GM21381 (cell line): ENCODE results near the gene GPHN.
"Not testable (repeated sequence)": the region's sequence is repeated elsewhere in the genome, so short reads cannot be mapped to it uniquely, and the experiment has no call there.

Experiments used
- ATAC-seq: cut with Tn5 transposase; IDR thresholded peaks from one replicate; pipeline ENCODE4 v1.9.1; 2021; ENCODE audit warnings: mild to moderate bottlenecking, moderate library complexity; ENCODE audit not compliant: unreplicated experiment

GPHN gene

GRCh38 chr14:66651536-66652220 lies 143.7 kb downstream of the GPHN start:
- ATAC-seq: no peak

GRCh38 chr14:66652525-66653106 lies 144.7 kb downstream of the GPHN start:
- no peak for ATAC-seq

- ATAC-seq: no peak
Measured at GRCh38 chr14:66657780-66658179, 149.8 kb downstream of the GPHN start.

- no peak for ATAC-seq
Measured at GRCh38 chr14:66662374-66662773, 154.4 kb downstream of the GPHN start.

GRCh38 chr14:66677780-66678179 lies 169.8 kb downstream of the GPHN start:
- no peak for ATAC-seq

- ATAC-seq: no peak
Measured at GRCh38 chr14:66680216-66680615, 172.3 kb downstream of the GPHN start.

GRCh38 chr14:66696326-66696725 lies 188.4 kb downstream of the GPHN start:
- no peak for ATAC-seq

GRCh38 chr14:66698503-66698902 lies 190.6 kb downstream of the GPHN start:
- no peak for ATAC-seq

- ATAC-seq: no peak
Measured at GRCh38 chr14:66701813-66702212, 193.9 kb downstream of the GPHN start.

- no peak for ATAC-seq
Measured at GRCh38 chr14:66708267-66708666, 200.3 kb downstream of the GPHN start.

GRCh38 chr14:66709291-66709690 lies 201.3 kb downstream of the GPHN start:
- ATAC-seq: no peak

- not testable (repeated sequence) for ATAC-seq
Measured at GRCh38 chr14:66714291-66714690, 206.3 kb downstream of the GPHN start.

GRCh38 chr14:66715313-66715712 lies 207.4 kb downstream of the GPHN start:
- not testable (repeated sequence) for ATAC-seq

- ATAC-seq: no peak
Measured at GRCh38 chr14:66716227-66716626, 208.3 kb downstream of the GPHN start.

- ATAC-seq: no peak
Measured at GRCh38 chr14:66717561-66718140, 209.7 kb downstream of the GPHN start.

- ATAC-seq: no peak
Measured at GRCh38 chr14:66724996-66725395, 217.0 kb downstream of the GPHN start.

- not testable (repeated sequence) for ATAC-seq
Measured at GRCh38 chr14:66731298-66731697, 223.4 kb downstream of the GPHN start.

- no peak for ATAC-seq
Measured at GRCh38 chr14:66735853-66736252, 227.9 kb downstream of the GPHN start.

GRCh38 chr14:66739826-66740225 lies 231.9 kb downstream of the GPHN start:
- no peak for ATAC-seq

- ATAC-seq: no peak
Measured at GRCh38 chr14:66745078-66745477, 237.1 kb downstream of the GPHN start.

GRCh38 chr14:66746316-66747006 lies 238.5 kb downstream of the GPHN start:
- no peak for ATAC-seq

GRCh38 chr14:66752109-66752508 lies 244.2 kb downstream of the GPHN start:
- ATAC-seq: no peak
